A549 (cell line): Measurements from ENCODE around the gene MARCHF6.

ENCODE experiments used
- KDM5A ChIP-seq: fragments of 200-600 bp; sonication (generic); IDR thresholded peaks from 2 replicates; pipeline ENCODE4 v1.6.1; 2016; ENCODE audit warnings: antibody characterized with exemption, mild to moderate bottlenecking
- MAFK ChIP-seq: fragments of 450-650 bp; IDR thresholded peaks from 2 replicates; pipeline ENCODE4 v1.6.1; 2014; ENCODE audit not compliant: partially characterized antibody
- NFE2L2 ChIP-seq: fragments of 150-350 bp; conservative IDR thresholded peaks from 2 replicates; pipeline ENCODE4 v1.6.1; 2014; ENCODE audit warnings: low read length
- POLR2A ChIP-seq: IDR thresholded peaks from 2 replicates; pipeline ENCODE4 v1.6.1; 2012; ENCODE audit warnings: mild to moderate bottlenecking, low read length
- RAD21 ChIP-seq, 2 experiments: fragments of >200 bp in 1 of 2; sonication (Bioruptor Twin) in 1 of 2; formaldehyde crosslinking in 1 of 2; IDR thresholded peaks in 1 of 2; conservative IDR thresholded peaks in 1 of 2; 2 replicates in 1 of 2; 3 replicates in 1 of 2; pipeline ENCODE4 v1.6.1; 2012 to 2018; ENCODE audit warnings: inconsistent platforms in 1 of 2
- SMC3 ChIP-seq: fragments of >200 bp; sonication (Bioruptor Twin); formaldehyde crosslinking; IDR thresholded peaks from 3 replicates; pipeline ENCODE4 v1.6.1; 2018; ENCODE audit warnings: inconsistent platforms
- TFCP2L1 ChIP-seq: fragments of 250-450 bp; sonication (Bioruptor Pico); IDR thresholded peaks from 2 replicates; pipeline ENCODE4 v1.5.0; 2021; ENCODE audit warnings: mild to moderate bottlenecking
- TF ChIP-seq, protein P1 (sequence below): IDR thresholded peaks from 2 replicates; pipeline ENCODE4 v1.6.1; 2012
- TF ChIP-seq, protein P2 (sequence below): fragments of >200 bp; sonication (Bioruptor Twin); formaldehyde crosslinking; IDR thresholded peaks from 3 replicates; pipeline ENCODE4 v1.5.1; 2016
- TF ChIP-seq, protein P3 (sequence below): fragments of 200-600 bp; sonication (generic); IDR thresholded peaks from 2 replicates; pipeline ENCODE4 v1.6.1; 2016; ENCODE audit warnings: antibody characterized with exemption, mild to moderate bottlenecking, moderate library complexity

DNA sequence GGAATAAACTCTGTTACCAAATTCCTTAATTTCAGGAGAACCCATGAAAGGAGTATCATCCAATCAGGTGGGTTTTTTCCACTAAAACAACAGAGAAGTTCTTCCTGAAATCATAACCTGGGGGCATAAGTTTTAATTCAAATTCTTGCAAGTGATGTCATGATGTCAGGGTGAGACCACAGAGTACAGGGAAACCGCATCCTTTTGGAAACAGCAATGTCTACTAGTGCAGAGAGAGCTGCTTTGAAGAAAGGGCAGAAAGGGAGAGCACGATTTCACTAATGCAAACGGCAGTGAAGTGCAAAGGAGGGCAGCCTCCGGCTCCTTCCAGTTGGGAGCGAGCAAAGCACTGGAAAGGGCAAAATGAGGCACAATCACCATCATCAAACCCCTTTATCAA lies 25.2 kb upstream of the MARCHF6 start:
- TF ChIP-seq POLR2A = no peak
- TF ChIP-seq, protein P1, sequence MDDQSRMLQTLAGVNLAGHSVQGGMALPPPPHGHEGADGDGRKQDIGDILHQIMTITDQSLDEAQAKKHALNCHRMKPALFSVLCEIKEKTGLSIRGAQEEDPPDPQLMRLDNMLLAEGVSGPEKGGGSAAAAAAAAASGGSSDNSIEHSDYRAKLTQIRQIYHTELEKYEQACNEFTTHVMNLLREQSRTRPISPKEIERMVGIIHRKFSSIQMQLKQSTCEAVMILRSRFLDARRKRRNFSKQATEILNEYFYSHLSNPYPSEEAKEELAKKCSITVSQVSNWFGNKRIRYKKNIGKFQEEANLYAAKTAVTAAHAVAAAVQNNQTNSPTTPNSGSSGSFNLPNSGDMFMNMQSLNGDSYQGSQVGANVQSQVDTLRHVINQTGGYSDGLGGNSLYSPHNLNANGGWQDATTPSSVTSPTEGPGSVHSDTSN = no peak
- TF ChIP-seq, protein P2, sequence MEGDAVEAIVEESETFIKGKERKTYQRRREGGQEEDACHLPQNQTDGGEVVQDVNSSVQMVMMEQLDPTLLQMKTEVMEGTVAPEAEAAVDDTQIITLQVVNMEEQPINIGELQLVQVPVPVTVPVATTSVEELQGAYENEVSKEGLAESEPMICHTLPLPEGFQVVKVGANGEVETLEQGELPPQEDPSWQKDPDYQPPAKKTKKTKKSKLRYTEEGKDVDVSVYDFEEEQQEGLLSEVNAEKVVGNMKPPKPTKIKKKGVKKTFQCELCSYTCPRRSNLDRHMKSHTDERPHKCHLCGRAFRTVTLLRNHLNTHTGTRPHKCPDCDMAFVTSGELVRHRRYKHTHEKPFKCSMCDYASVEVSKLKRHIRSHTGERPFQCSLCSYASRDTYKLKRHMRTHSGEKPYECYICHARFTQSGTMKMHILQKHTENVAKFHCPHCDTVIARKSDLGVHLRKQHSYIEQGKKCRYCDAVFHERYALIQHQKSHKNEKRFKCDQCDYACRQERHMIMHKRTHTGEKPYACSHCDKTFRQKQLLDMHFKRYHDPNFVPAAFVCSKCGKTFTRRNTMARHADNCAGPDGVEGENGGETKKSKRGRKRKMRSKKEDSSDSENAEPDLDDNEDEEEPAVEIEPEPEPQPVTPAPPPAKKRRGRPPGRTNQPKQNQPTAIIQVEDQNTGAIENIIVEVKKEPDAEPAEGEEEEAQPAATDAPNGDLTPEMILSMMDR = no peak
- TF ChIP-seq MAFK = no peak
- TF ChIP-seq, protein P3, sequence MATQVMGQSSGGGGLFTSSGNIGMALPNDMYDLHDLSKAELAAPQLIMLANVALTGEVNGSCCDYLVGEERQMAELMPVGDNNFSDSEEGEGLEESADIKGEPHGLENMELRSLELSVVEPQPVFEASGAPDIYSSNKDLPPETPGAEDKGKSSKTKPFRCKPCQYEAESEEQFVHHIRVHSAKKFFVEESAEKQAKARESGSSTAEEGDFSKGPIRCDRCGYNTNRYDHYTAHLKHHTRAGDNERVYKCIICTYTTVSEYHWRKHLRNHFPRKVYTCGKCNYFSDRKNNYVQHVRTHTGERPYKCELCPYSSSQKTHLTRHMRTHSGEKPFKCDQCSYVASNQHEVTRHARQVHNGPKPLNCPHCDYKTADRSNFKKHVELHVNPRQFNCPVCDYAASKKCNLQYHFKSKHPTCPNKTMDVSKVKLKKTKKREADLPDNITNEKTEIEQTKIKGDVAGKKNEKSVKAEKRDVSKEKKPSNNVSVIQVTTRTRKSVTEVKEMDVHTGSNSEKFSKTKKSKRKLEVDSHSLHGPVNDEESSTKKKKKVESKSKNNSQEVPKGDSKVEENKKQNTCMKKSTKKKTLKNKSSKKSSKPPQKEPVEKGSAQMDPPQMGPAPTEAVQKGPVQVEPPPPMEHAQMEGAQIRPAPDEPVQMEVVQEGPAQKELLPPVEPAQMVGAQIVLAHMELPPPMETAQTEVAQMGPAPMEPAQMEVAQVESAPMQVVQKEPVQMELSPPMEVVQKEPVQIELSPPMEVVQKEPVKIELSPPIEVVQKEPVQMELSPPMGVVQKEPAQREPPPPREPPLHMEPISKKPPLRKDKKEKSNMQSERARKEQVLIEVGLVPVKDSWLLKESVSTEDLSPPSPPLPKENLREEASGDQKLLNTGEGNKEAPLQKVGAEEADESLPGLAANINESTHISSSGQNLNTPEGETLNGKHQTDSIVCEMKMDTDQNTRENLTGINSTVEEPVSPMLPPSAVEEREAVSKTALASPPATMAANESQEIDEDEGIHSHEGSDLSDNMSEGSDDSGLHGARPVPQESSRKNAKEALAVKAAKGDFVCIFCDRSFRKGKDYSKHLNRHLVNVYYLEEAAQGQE = no peak
- TF ChIP-seq TFCP2L1 (CRISPR knock-in tag) = no peak
- TF ChIP-seq NFE2L2 = no peak
- TF ChIP-seq KDM5A = no peak
- TF ChIP-seq SMC3 = no peak
- no peak for TF ChIP-seq RAD21 (conservative IDR thresholded peaks at IDR 0.05 in 1 of 2, IDR thresholded peaks at IDR 0.05 in 1 of 2)
